OCI-LY1 (cell line): ENCODE measurements around the gene NPHP1.
"Not testable (repeated sequence)": the region's sequence is repeated elsewhere in the genome, so short reads cannot be mapped to it uniquely, and the experiment has no call there.

ENCODE experiments used
- H2AFZ ChIP-seq: fragments of 200-600 bp; sonication (generic), shearing (Covaris generic); 2 replicates; pipeline ENCODE4 v1.6.0; 2014; ENCODE audit warnings: antibody characterized with exemption, mild to moderate bottlenecking, low read length
- H3F3A ChIP-seq: fragments of 200-600 bp; sonication (generic), shearing (Covaris generic); 2 replicates; pipeline ENCODE4 v1.6.0; 2014; ENCODE audit warnings: mild to moderate bottlenecking, antibody characterized with exemption, low read length, moderate library complexity; ENCODE audit not compliant: insufficient read depth
- H3K27ac ChIP-seq: fragments of 200-600 bp; sonication (generic); 2 replicates; pipeline ENCODE4 v1.5.1; 2014; ENCODE audit warnings: low read length, mixed run types, mild to moderate bottlenecking, low read depth; ENCODE audit not compliant: poor library complexity, severe bottlenecking
- H3K27me3 ChIP-seq: fragments of 200-600 bp; sonication (generic); 2 replicates; pipeline ENCODE4 v1.6.0; 2014; ENCODE audit warnings: antibody characterized with exemption, mild to moderate bottlenecking, low read length, moderate library complexity; ENCODE audit not compliant: insufficient read depth
- H3K36me3 ChIP-seq: fragments of 200-600 bp; sonication (generic); 2 replicates; pipeline ENCODE4 v1.6.1; 2014; ENCODE audit warnings: mild to moderate bottlenecking, antibody characterized with exemption, low read length, moderate library complexity, mixed read lengths; ENCODE audit not compliant: insufficient read depth
- H3K4me1 ChIP-seq: fragments of 200-600 bp; sonication (generic); 2 replicates; pipeline ENCODE4 v1.5.1; 2014; ENCODE audit warnings: mild to moderate bottlenecking, low read length, moderate library complexity; ENCODE audit not compliant: insufficient read depth, severe bottlenecking
- H3K4me2 ChIP-seq: fragments of 200-600 bp; sonication (generic), shearing (Covaris generic); 2 replicates; pipeline ENCODE4 v1.6.1; 2014; ENCODE audit warnings: low read length
- H3K4me3 ChIP-seq: fragments of 200-600 bp; sonication (generic); 2 replicates; pipeline ENCODE4 v1.5.1; 2014; ENCODE audit warnings: low read length, low read depth, mild to moderate bottlenecking, mixed read lengths; ENCODE audit not compliant: poor library complexity, severe bottlenecking
- H3K79me2 ChIP-seq: fragments of 200-600 bp; shearing (Covaris generic); 2 replicates; pipeline ENCODE4 v1.6.1; 2016; ENCODE audit warnings: mixed run types, low read length, mixed read lengths; ENCODE audit not compliant: insufficient read depth
- H3K9ac ChIP-seq: fragments of 200-600 bp; sonication (generic), shearing (Covaris generic); 2 replicates; pipeline ENCODE4 v1.6.1; 2014; ENCODE audit warnings: mild to moderate bottlenecking, low read length, mixed read lengths
- H3K9me2 ChIP-seq: fragments of 200-600 bp; sonication (generic), shearing (Covaris generic); 2 replicates; pipeline ENCODE4 v1.6.1; 2014; ENCODE audit warnings: low read depth, mild to moderate bottlenecking, low read length, mixed read lengths
- H3K9me3 ChIP-seq: fragments of 200-600 bp; shearing (Covaris generic); 2 replicates; pipeline ENCODE4 v1.6.1; 2014; ENCODE audit warnings: low read length, mixed read lengths
- H4K20me1 ChIP-seq: fragments of 200-600 bp; sonication (generic), shearing (Covaris generic); 2 replicates; pipeline ENCODE4 v1.6.0; 2016; ENCODE audit warnings: mild to moderate bottlenecking, low read length; ENCODE audit not compliant: insufficient read depth
- CTCF ChIP-seq: fragments of 200-600 bp; sonication (generic), shearing (Covaris generic); IDR thresholded peaks from 2 replicates; pipeline ENCODE4 v1.5.1; 2017; ENCODE audit warnings: mild to moderate bottlenecking, antibody characterized with exemption, low read length, moderate library complexity, mixed read lengths
- EZH2 ChIP-seq: fragments of 200-600 bp; sonication (generic), shearing (Covaris generic); IDR thresholded peaks from 2 replicates; pipeline ENCODE4 v1.8.0; 2017; ENCODE audit warnings: borderline replicate concordance, mixed run types, mild to moderate bottlenecking, antibody characterized with exemption, low read length, moderate library complexity, mixed read lengths

The NPHP1 gene

GRCh38 chr2:110166266-110166665, 38.5 kb downstream of the NPHP1 start:
- Histone ChIP-seq H3K4me1 (no peaks in the 10 kb centered on the region), H3K9ac (no peak overlapping the region), H2AFZ (no peak overlapping the region), H3K36me3 (no peaks in the 10 kb centered on the region), H3K9me2 (no peaks in the 10 kb centered on the region), H3K79me2 (no peaks in the 10 kb centered on the region), H3F3A (no peaks in the 10 kb centered on the region), H3K27ac (no peak overlapping the region), H3K4me3 (no peak overlapping the region), H3K27me3 (no peaks in the 10 kb centered on the region), H3K9me3 (no peaks in the 10 kb centered on the region), H4K20me1 (no peaks in the 10 kb centered on the region), H3K4me2 (no peak overlapping the region)
- no peak for TF ChIP-seq EZH2
- TF ChIP-seq CTCF: no peak

GRCh38 chr2:110157153-110157793, 47.5 kb downstream of the NPHP1 start:
- Histone ChIP-seq H3K4me1 (no peaks in the 10 kb centered on the region), H2AFZ (no peak overlapping the region), H3K36me3 (no peaks in the 10 kb centered on the region), H3K4me2 (no peak overlapping the region), H3K27me3 (no peaks in the 10 kb centered on the region), H3K4me3 (no peak overlapping the region), H3K9ac (no peak overlapping the region), H3K9me2 (no peaks in the 10 kb centered on the region), H3K27ac (no peak overlapping the region), H3K9me3 (no peaks in the 10 kb centered on the region), H3K79me2 (no peaks in the 10 kb centered on the region), H3F3A (no peaks in the 10 kb centered on the region), H4K20me1 (no peaks in the 10 kb centered on the region)
- TF ChIP-seq CTCF (peak; percentile 67), EZH2 (no peak)

GRCh38 chr2:110154828-110155227, 50.0 kb downstream of the NPHP1 start:
- not testable (repeated sequence) for H3K4me2 ChIP-seq, H3K4me1 ChIP-seq, H3K9ac ChIP-seq, H3K4me3 ChIP-seq, H4K20me1 ChIP-seq, H3F3A ChIP-seq, H3K27me3 ChIP-seq, H3K36me3 ChIP-seq, H2AFZ ChIP-seq, H3K9me3 ChIP-seq, H3K9me2 ChIP-seq, H3K27ac ChIP-seq, H3K79me2 ChIP-seq

DNA sequence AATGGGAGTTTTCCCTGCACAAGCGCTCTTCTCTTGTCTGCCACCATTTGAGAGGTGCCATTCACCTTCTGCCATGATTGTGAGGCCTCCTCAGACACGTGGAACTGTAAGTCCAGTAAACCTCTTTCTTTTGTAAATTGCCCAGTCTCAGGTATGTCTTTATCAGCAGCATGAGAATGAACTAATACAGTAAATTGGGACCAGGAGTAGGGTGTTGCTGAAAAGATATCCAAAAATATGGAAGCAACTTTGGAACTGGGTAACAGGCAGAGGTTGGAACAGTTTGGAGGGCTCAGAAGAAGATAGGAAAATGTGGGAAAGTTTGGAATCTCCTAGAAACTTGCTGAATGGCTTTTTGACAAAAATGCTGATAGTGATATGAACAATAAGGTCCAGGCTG, 50.6 kb downstream of the NPHP1 start:
- not testable (repeated sequence) for H3K9me2 ChIP-seq, H4K20me1 ChIP-seq, H3K4me1 ChIP-seq, H3K9me3 ChIP-seq, H3K27ac ChIP-seq, H3K79me2 ChIP-seq, H3K4me3 ChIP-seq, H3F3A ChIP-seq, H3K4me2 ChIP-seq, H2AFZ ChIP-seq, H3K9ac ChIP-seq, H3K36me3 ChIP-seq, H3K27me3 ChIP-seq
